Activated naive CD4-positive, alpha-beta T cell (primary cell): ENCODE measurements around the gene EVA1B.

ENCODE experiments used
- DNase-seq, 4 experiments: peaks; one replicate each; lab custom pipeline; 2025; lab: John Stamatoyannopoulos, UW

EVA1B gene

GRCh38 chr1:36279110-36279788 lies 44.2 kb downstream of the EVA1B start:
- DNase-seq, result no peak

GRCh38 chr1:36276688-36277087 lies 46.8 kb downstream of the EVA1B start:
- DNase-seq, result no peak

GRCh38 chr1:36274201-36274600 lies 49.2 kb downstream of the EVA1B start:
- no peak for DNase-seq

GRCh38 chr1:36273024-36273423 lies 50.4 kb downstream of the EVA1B start:
- DNase-seq, result no peak
